NCI-H345 treated with DMSO at 0.1 percent for 48 hours (cell line): ENCODE measurements around the gene SPATS1.
"Not testable (repeated sequence)": the region's sequence is repeated elsewhere in the genome, so short reads cannot be mapped to it uniquely, and the experiment has no call there.

Experiments used
- DNase-seq: peaks from one replicate; lab custom pipeline; 2025; ENCODE audit not compliant: unreplicated experiment; lab: John Stamatoyannopoulos, UW

SPATS1 gene

GRCh38 chr6:44310241-44310640, 32.2 kb upstream of the SPATS1 start:
- no peak for DNase-seq

DNA sequence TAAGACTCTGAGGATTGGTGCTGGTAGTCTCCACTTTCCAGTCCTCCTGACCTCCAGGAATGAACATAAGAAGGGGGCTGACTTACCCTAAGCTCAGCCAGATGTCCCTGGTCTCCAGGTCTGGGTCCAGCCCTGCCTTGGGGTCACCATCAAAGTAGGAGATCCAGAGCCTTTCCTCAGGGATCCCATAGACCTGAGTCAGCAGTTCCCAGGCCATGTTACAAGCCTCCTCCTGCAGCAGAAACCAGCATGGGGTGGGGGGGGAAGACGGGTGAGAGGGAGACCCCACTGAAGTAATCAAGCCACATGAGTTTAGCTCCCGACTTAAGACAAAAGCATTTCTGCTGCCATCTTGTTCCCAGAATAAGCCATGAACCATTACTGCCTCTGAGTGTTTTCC, 31.1 kb upstream of the SPATS1 start:
- DNase-seq = no peak

- DNase-seq = no peak
Observed at GRCh38 chr6:44311767-44312166, 30.7 kb upstream of the SPATS1 start.

- DNase-seq = peak; percentile 80
Observed at GRCh38 chr6:44312901-44313788, 29.3 kb upstream of the SPATS1 start, which contains the start of gene AARS2. AARS2 (minus strand) TSS chr6:44313347; CDS start chr6:44313323, 24 bp downstream.

DNA sequence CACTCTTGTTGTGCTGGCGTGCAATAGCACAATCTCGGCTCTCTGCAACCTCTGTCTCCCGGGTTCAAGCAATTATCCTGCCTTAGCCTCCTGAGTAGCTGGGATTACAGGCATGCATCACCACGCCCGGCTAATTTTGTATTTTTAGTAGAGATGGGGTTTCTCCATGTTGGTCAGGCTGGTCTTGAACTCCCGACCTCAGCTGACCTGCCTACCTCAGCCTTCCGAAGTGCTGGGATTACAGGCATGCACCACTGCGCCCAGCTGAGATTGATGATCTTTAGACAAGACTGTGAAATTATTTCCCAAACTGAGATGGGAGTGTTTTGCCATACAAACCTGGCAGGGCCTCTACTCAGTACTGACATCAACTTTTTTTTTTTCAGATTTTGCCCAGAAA, 27.8 kb upstream of the SPATS1 start:
- not testable (repeated sequence) for DNase-seq

GRCh38 chr6:44315516-44315915, 26.9 kb upstream of the SPATS1 start:
- DNase-seq = no peak

DNA sequence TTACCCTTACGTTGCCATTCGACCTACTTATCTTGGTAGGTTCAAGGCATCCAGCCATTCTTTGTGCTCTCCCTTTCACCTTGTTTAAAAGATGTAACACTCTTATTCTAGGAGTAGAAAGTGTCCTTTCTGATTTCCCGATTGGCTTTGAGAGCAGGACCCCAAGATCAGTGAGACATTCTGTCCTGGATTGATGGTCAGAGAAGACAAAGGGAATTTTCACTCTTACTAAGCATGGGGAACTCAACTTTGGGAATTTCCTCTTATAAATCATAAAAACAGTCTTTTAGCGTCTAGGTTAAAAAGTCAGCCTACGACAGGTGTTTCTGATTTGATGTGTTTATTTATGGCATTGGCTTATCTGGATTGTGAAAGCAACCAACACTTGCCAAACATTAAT, 26.5 kb upstream of the SPATS1 start:
- no peak for DNase-seq

- DNase-seq = no peak
Observed at GRCh38 chr6:44316481-44316880, 26.0 kb upstream of the SPATS1 start.

DNA sequence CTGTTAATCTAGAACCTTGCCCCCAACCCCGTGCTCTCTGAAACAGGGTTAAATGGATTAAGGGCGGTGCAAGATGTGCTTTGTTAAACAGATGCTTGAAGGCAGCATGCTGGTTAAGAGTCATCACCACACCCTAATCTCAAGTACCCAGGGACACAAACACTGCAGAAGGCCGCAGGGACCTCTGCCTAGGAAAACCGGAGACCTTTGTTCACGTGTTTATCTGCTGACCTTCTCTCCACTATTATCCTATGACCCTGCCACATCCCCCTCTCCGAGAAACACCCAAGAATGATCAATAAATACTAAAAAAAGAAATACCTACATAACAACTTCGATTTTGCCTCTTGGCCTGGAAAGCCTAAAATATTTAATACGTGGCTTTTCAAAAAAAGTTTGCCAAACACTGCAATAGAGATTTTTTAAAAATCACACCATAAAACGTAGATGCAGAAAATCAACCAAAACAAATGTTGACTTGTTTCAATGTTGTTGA, 25.3 kb upstream of the SPATS1 start:
- DNase-seq = not testable (repeated sequence)

DNA sequence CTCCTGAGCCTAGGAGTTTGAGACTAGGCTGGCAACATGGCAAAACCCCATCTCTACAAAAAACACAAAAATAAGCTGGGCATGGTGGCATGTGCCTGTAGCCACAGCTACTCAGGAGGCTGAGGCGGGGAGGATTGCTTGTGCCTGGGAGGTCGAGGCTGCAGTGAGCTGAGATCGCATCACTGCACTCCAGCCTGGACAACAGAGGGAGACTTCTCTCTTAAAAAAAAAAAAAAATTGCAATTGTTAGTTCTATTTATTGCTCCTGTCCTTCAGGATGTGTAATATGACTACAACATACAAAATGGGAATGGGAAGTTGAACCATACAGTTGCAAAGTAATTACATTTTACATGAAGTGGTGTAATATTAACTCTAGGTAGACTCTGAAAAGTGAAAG, 21.2 kb upstream of the SPATS1 start:
- DNase-seq = no peak

DNA sequence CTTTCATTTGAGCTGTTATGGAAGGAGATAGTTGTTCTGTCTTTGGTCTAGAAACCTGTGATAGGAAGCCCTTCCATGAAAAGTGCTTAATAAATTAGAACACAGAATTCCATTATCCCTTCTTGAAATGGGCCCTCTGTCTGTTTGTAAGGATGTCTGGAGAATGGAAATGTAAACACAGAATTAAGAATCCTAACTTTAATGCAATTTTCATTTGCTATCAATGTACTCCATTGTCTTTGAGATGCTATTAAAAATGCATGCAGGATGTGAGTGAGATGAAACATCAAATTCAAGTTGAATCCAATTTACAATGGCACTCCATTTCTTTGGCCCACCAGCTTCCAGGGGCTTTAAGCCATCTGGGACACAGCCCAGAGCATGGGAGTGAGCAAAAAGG, 15.4 kb upstream of the SPATS1 start:
- no peak for DNase-seq

DNA sequence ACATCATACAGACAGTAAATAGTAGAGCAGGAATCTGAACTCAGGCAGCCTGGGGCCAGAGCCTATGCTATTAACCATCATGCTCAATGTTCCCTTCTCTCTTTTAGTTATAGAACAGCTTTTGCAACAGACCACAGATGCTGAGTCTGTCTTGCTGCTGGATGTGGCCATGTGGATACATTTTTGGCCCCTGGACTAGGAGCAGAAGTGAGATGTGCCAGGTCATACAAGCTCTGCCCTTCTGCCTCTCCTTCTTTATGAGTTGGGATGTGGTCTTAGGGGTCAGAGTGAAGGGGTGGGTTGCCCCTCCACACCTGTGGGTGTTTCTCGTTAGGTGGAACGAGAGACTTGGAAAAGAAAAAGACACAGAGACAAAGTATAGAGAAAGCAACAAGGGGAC, 14.7 kb upstream of the SPATS1 start:
- DNase-seq = no peak

GRCh38 chr6:44328203-44328602, 14.2 kb upstream of the SPATS1 start:
- DNase-seq = not testable (repeated sequence)

DNA sequence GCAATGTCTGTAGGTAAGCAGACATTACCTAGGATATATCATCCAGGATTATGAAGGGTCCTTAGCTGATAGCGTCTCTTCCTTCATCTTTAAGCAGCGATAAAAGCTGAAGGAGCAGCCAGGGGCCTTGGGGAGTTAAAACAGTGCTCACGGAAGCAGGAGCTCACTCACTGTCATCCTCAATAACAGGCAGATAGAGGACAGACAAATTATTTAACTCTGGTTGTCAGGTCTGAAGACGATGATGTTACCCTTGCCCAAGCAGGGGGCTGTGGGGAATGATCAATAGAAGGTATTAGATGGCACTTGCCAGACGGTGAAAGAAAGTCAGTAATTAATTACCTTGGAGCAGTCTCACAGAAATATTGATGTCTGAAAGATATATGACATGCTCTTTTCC, 12.6 kb upstream of the SPATS1 start:
- no peak for DNase-seq

DNA sequence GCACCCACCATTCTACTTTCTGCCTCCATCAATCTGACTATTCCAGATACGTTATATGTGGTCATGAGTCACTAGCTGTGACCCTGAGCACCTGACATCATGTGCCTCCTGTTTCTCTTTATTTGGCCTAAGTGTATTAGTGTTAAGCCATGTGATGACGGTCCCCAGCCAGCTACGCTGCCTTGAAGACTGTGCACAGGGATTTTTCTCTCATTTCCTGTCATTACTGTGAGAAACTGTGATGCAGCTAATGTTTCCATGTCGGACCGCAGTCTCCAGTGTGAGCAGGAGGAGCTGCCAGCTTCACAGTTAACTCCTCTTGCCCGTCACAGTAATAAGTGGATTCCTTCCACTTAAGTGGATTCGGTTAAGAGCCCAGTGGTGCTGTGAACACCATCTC, 9.9 kb upstream of the SPATS1 start:
- no peak for DNase-seq

- DNase-seq = no peak
Observed at GRCh38 chr6:44333273-44333919, 9.1 kb upstream of the SPATS1 start.

DNA sequence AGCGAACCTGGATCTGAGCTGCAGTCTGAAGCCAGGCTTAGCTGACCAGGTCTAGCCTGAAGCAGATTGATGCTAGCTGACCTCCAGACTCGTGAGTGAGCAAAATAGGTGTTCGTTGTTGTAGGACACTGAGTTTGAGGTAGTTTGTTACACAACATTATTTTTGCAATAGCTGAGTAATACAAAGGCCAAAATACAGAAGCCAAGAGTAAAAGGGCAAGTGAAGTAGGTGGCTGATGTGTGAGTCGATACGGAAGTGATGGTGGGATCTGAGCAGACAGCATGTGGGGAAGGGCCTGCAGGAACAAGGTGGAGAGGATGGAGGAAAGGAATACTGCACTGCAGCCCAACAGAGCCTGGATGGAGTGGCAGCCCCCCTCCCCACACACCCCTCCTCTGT, 8.5 kb upstream of the SPATS1 start:
- no peak for DNase-seq

DNA sequence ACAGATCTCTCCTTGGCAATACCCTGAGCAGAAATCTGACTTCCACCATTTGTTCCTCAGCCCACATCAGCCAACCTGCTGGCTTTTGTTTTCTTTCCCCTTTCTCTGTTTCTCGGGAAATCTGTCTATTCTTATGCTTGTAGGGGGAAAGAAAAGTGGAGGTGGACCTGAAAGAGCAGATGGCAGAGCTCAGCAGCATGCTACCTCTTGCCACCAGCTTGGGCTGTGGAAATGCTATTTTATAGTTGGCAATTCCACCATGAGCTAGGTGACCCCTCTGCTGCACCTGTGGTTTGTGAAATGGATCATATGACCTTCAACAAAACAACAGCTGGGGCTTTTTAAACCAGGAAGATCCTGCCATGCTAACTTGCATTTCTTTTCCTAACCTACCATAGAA, 6.8 kb upstream of the SPATS1 start:
- DNase-seq = no peak

DNA sequence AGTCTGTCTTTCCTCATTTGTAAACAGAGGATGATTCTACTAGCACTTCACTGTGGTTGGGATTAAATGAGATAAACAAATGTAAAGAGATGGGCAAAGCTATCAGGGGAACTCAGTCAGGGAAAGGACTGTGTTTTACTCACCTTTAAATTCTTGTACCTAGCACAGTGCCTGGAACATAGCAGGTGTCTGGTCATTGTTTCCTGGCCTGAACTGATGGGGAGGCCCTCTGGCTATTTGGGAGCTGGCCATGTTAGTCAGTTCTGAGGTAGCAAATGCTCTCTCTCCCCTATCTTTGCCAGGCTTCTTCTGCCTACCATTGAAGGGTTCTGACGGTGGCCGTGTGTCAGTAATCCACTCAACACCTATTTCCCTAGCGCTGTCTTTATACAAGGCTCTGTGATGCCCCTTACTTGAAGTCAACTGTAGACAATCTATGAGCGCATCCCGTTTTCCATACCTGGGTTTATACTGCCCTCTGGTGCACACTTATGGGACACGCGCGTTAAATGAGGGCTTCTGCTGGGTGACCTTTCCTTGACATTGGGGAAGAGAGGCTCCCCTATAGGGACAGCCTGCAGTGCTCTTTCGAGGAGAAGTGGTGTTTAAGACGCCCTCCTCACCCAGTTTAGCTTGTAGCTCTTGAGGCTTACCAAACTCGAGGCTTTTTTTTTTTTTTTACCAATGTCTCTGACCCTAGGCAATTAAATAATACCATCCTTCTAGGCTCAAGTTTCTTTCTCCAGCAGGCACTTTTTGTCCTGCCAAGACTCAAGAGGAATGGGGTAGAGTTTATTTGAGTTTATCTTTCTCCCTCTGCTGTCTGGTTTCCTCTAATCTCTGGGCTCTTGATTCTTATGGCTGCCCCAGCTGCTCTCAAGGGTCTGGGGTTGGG, 4.0 kb upstream of the SPATS1 start:
- peak; percentile 27 for DNase-seq

DNA sequence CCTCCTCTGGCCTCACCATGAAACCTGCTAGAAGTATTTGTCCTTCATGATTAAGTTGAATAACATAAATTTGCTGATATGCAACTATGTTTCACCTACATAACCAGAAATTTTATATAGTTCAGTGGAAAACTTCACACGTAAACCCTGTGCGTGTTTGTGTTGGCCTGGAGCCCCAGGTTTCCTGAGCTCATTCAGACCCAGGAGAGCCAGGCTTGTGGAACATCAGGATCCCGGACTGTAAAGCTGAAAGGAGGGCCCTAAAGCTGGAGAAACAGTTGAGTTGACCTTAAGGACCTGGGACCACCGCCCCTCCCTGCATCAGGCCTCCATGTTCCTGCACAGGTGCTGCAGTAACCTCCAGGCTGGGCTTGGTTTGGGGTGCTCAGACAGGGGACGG, 3.1 kb upstream of the SPATS1 start:
- DNase-seq = no peak
